GM19328 (cell line): ENCODE results near the gene SYAP1.
"Not testable (repeated sequence)": the region's sequence is repeated elsewhere in the genome, so short reads cannot be mapped to it uniquely, and the experiment has no call there.

Experiments used
- ATAC-seq: cut with Tn5 transposase; IDR thresholded peaks from one replicate; pipeline ENCODE4 v1.9.1; 2021; ENCODE audit warnings: mild to moderate bottlenecking, moderate library complexity; ENCODE audit not compliant: unreplicated experiment

Gene SYAP1

GRCh38 chrX:16774746-16775145 lies 55.3 kb downstream of the SYAP1 start:
- no peak for ATAC-seq

- no peak for ATAC-seq
Observed at GRCh38 chrX:16778545-16778944, 59.1 kb downstream of the SYAP1 start.

GRCh38 chrX:16778993-16779392 lies 59.6 kb downstream of the SYAP1 start:
- ATAC-seq = no peak

GRCh38 chrX:16779815-16780214 lies 60.4 kb downstream of the SYAP1 start:
- not testable (repeated sequence) for ATAC-seq

GRCh38 chrX:16783452-16783851 lies 64.0 kb downstream of the SYAP1 start:
- ATAC-seq = no peak

- not testable (repeated sequence) for ATAC-seq
Observed at GRCh38 chrX:16784440-16784839, 65.0 kb downstream of the SYAP1 start.

GRCh38 chrX:16785247-16786138 lies 66.1 kb downstream of the SYAP1 start:
- no peak for ATAC-seq

- ATAC-seq = peak; percentile 98
Observed at GRCh38 chrX:16786139-16786790, 66.9 kb downstream of the SYAP1 start, which contains the start of gene TXLNG. TXLNG (plus strand) TSS chrX:16786466; CDS start chrX:16786488, 22 bp downstream.

GRCh38 chrX:16786791-16787735 lies 67.7 kb downstream of the SYAP1 start:
- peak; percentile 9 for ATAC-seq

GRCh38 chrX:16788477-16788876 lies 69.1 kb downstream of the SYAP1 start:
- no peak for ATAC-seq

- no peak for ATAC-seq
Observed at GRCh38 chrX:16796298-16796697, 76.9 kb downstream of the SYAP1 start.

- ATAC-seq = no peak
Observed at GRCh38 chrX:16797358-16797757, 77.9 kb downstream of the SYAP1 start.

GRCh38 chrX:16797841-16798240 lies 78.4 kb downstream of the SYAP1 start:
- no peak for ATAC-seq

- no peak for ATAC-seq
Observed at GRCh38 chrX:16804923-16805464, 85.6 kb downstream of the SYAP1 start.

GRCh38 chrX:16807548-16807947 lies 88.1 kb downstream of the SYAP1 start:
- no peak for ATAC-seq

- no peak for ATAC-seq
Observed at GRCh38 chrX:16807976-16808542, 88.6 kb downstream of the SYAP1 start.

GRCh38 chrX:16814597-16814996 lies 95.2 kb downstream of the SYAP1 start:
- no peak for ATAC-seq
